GOT3 (cell line): ENCODE measurements around the gene LARGE1.

ENCODE experiments used
- DNase-seq: peaks from one replicate; lab custom pipeline; 2025; ENCODE audit warnings: mixed read lengths; lab: John Stamatoyannopoulos, UW

Gene LARGE1

GRCh38 chr22:33913188-33913587, 7.1 kb downstream of the LARGE1 start:
- no peak for DNase-seq

- no peak for DNase-seq
These were observed 10.4 kb downstream of the LARGE1 start for GRCh38 chr22:33909911-33910310.

GRCh38 chr22:33909075-33909458, 11.2 kb downstream of the LARGE1 start:
- no peak for DNase-seq

GRCh38 chr22:33908171-33909074, 11.9 kb downstream of the LARGE1 start:
- DNase-seq = no peak

- no peak for DNase-seq
These were observed 13.3 kb downstream of the LARGE1 start for GRCh38 chr22:33906954-33907353.

GRCh38 chr22:33906475-33906874, 13.8 kb downstream of the LARGE1 start:
- no peak for DNase-seq

- no peak for DNase-seq
These were observed 17.3 kb downstream of the LARGE1 start for GRCh38 chr22:33903012-33903411.

GRCh38 chr22:33902073-33902472, 18.2 kb downstream of the LARGE1 start:
- DNase-seq = no peak

- DNase-seq = no peak
These were observed 22.2 kb downstream of the LARGE1 start for GRCh38 chr22:33898121-33898520.

- no peak for DNase-seq
These were observed 22.8 kb downstream of the LARGE1 start for GRCh38 chr22:33897448-33897835.

GRCh38 chr22:33896575-33897447, 23.5 kb downstream of the LARGE1 start:
- DNase-seq = no peak

GRCh38 chr22:33896154-33896553, 24.1 kb downstream of the LARGE1 start:
- DNase-seq = no peak

GRCh38 chr22:33895444-33895843, 24.8 kb downstream of the LARGE1 start:
- no peak for DNase-seq

- no peak for DNase-seq
These were observed 25.8 kb downstream of the LARGE1 start for GRCh38 chr22:33894515-33894914.

- no peak for DNase-seq
These were observed 26.2 kb downstream of the LARGE1 start for GRCh38 chr22:33894036-33894435.

GRCh38 chr22:33893512-33893911, 26.8 kb downstream of the LARGE1 start:
- DNase-seq = no peak

- no peak for DNase-seq
These were observed 28.3 kb downstream of the LARGE1 start for GRCh38 chr22:33891992-33892391.

- DNase-seq = no peak
These were observed 28.8 kb downstream of the LARGE1 start for GRCh38 chr22:33891455-33891854.

GRCh38 chr22:33889748-33890147, 30.5 kb downstream of the LARGE1 start:
- DNase-seq = no peak

- DNase-seq = no peak
These were observed 31.5 kb downstream of the LARGE1 start for GRCh38 chr22:33888821-33889220.

GRCh38 chr22:33887173-33887572, 33.1 kb downstream of the LARGE1 start:
- no peak for DNase-seq

- DNase-seq = no peak
These were observed 33.6 kb downstream of the LARGE1 start for GRCh38 chr22:33886696-33887095.

GRCh38 chr22:33884829-33885228, 35.4 kb downstream of the LARGE1 start:
- DNase-seq = no peak
